GM12801 (cell line): ENCODE results near the gene SSH2.
A peak's percentile ranks its signal among the peaks of the same experiment; 100 is the strongest.

Experiments
- CTCF ChIP-seq: IDR thresholded peaks from one replicate; pipeline ENCODE4 v1.5.1; 2011; ENCODE audit warnings: control low read depth; ENCODE audit not compliant: insufficient read length; ENCODE audit errors: extremely low read depth

The SSH2 gene

GRCh38 chr17:29936724-29937123 lies 6.7 kb upstream of the SSH2 start:
- TF ChIP-seq CTCF = no peak

GRCh38 chr17:29933379-29933778 lies 3.4 kb upstream of the SSH2 start:
- TF ChIP-seq CTCF = no peak

GRCh38 chr17:29931231-29931932 lies 1.4 kb upstream of the SSH2 start:
- TF ChIP-seq CTCF = peak; percentile 73

GRCh38 chr17:29930409-29931010 lies 482 bp upstream of the SSH2 start:
- TF ChIP-seq CTCF = no peak

- TF ChIP-seq CTCF = no peak
Observed at GRCh38 chr17:29929006-29929532, 959 bp downstream of the SSH2 start.

- TF ChIP-seq CTCF = no peak
Observed at GRCh38 chr17:29927546-29927945, 2.5 kb downstream of the SSH2 start.

GRCh38 chr17:29924786-29925185 lies 5.2 kb downstream of the SSH2 start:
- TF ChIP-seq CTCF = no peak
